Progenitor cell of endocrine pancreas (in vitro differentiated cells): ENCODE results near the gene SNX20. TPM values are rescaled to one million over a fixed set of nuclear protein-coding genes. Genes with fewer than 3 reads are reported as not detected.

ENCODE experiments used
- DNase-seq: peaks from one replicate; pipeline ENCODE4 v3.0.0; 2021; ENCODE audit warnings: low spot score; ENCODE audit not compliant: unreplicated experiment
- H3K27ac Mint-ChIP-seq: 2 replicates; pipeline ENCODE4 v1.8.0; 2021; ENCODE audit warnings: mild to moderate bottlenecking, moderate library complexity, mixed read lengths
- H3K27me3 Mint-ChIP-seq: 2 replicates; pipeline ENCODE4 v1.8.0; 2021; ENCODE audit warnings: mixed read lengths
- H3K36me3 Mint-ChIP-seq: 2 replicates; pipeline ENCODE4 v1.8.0; 2022; ENCODE audit warnings: mixed read lengths; ENCODE audit not compliant: insufficient read depth
- H3K4me1 Mint-ChIP-seq: 2 replicates; pipeline ENCODE4 v1.8.0; 2021; ENCODE audit warnings: low read depth, mixed read lengths
- H3K4me3 Mint-ChIP-seq: 2 replicates; pipeline ENCODE4 v1.8.0; 2021; ENCODE audit warnings: low read depth, mild to moderate bottlenecking, moderate library complexity, mixed read lengths
- H3K9me3 Mint-ChIP-seq: 2 replicates; pipeline ENCODE4 v1.8.0; 2021; ENCODE audit warnings: low read depth, mixed read lengths
- total RNA-seq: library from RNA; stranded (reverse); gene quantifications from 2 replicates; pipeline ENCODE4 v1.2.1, GENCODE V29; 2021
- TF ChIP-seq, protein P1 (sequence below): fragments of 200-600 bp; sonication (generic); IDR thresholded peaks from one replicate; pipeline ENCODE4 v1.5.0; 2021; ENCODE audit warnings: antibody characterized with exemption, mild to moderate bottlenecking; ENCODE audit not compliant: unreplicated experiment

The SNX20 gene
- total RNA-seq, 1 donor from 2014 or later = not detected

DNA sequence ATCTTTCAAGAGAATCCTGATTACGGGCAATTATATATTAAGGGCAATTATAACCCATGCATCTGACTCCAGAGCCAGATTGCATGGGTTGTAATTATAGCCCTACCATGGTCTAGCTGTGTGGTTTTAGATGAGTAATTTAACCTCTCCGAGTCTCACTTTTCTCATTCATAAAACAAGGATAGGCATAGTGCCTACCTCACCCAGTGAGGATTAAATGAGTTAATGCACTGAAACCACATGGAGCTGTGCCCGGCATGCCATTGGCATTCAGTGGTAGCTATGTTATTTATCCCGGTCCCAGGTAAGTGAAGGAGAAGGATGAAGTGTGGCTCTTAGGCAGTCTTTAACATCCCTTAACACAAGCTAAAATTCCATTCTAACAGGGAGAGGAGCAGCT lies 6.3 kb downstream of the SNX20 start:
- no peak overlapping the region for H3K4me3 Mint-ChIP-seq
- DNase-seq = no peak
- H3K27me3 Mint-ChIP-seq = peaks cover 7% of the 10 kb centered on the region
- H3K36me3 Mint-ChIP-seq = peaks cover 2% of the 10 kb centered on the region
- no peak overlapping the region for H3K27ac Mint-ChIP-seq
- no peaks in the 10 kb centered on the region for H3K4me1 Mint-ChIP-seq
- H3K9me3 Mint-ChIP-seq = peaks cover 9% of the 10 kb centered on the region
- TF ChIP-seq, protein P1, sequence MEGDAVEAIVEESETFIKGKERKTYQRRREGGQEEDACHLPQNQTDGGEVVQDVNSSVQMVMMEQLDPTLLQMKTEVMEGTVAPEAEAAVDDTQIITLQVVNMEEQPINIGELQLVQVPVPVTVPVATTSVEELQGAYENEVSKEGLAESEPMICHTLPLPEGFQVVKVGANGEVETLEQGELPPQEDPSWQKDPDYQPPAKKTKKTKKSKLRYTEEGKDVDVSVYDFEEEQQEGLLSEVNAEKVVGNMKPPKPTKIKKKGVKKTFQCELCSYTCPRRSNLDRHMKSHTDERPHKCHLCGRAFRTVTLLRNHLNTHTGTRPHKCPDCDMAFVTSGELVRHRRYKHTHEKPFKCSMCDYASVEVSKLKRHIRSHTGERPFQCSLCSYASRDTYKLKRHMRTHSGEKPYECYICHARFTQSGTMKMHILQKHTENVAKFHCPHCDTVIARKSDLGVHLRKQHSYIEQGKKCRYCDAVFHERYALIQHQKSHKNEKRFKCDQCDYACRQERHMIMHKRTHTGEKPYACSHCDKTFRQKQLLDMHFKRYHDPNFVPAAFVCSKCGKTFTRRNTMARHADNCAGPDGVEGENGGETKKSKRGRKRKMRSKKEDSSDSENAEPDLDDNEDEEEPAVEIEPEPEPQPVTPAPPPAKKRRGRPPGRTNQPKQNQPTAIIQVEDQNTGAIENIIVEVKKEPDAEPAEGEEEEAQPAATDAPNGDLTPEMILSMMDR = no peak

DNA sequence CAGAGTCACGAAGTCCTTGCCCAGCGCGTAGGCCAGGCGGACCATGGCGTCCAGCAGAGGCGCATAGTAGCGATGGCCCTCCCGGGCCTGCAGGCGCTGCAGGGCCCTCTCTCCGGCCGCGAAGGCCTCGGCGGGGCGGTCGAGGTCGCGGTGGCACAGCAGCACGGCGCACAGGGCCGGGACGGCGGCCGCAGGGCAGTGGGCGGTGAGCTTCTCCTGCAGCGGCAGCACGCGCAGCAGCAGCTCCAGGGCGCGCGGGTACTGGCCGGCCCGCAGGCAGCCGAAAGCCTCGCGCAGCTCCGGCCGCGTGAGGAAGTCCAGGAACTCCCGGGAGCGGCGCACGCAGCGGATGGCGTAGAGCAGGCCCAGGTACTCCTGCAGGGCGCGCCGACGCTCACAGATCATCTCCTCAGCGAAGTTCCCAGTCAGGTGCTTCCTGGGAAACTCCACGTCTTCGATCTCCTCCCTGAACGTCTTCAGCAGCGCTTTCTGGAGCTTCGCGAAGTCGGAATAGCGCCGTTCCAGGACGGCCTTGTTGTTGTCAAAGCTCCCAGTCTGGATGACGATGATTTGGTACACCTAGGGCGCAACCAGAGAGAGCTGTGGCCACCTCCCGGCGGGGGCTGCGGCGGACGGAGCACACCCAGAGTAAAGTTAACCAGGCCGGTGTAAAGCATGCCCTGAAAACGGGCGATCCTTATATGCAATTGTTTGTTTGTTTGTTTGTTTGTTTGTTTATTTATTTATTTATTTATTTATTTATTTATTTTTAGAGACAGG lies 7.4 kb downstream of the SNX20 start:
- peaks cover 2% of the 10 kb centered on the region for H3K36me3 Mint-ChIP-seq
- no peak for DNase-seq
- TF ChIP-seq, protein P1 = no peak
- H3K27me3 Mint-ChIP-seq = peaks cover 4% of the 10 kb centered on the region
- H3K27ac Mint-ChIP-seq = no peak overlapping the region
- no peaks in the 10 kb centered on the region for H3K4me1 Mint-ChIP-seq
- H3K4me3 Mint-ChIP-seq = no peak overlapping the region
- H3K9me3 Mint-ChIP-seq = peaks cover 9% of the 10 kb centered on the region

DNA sequence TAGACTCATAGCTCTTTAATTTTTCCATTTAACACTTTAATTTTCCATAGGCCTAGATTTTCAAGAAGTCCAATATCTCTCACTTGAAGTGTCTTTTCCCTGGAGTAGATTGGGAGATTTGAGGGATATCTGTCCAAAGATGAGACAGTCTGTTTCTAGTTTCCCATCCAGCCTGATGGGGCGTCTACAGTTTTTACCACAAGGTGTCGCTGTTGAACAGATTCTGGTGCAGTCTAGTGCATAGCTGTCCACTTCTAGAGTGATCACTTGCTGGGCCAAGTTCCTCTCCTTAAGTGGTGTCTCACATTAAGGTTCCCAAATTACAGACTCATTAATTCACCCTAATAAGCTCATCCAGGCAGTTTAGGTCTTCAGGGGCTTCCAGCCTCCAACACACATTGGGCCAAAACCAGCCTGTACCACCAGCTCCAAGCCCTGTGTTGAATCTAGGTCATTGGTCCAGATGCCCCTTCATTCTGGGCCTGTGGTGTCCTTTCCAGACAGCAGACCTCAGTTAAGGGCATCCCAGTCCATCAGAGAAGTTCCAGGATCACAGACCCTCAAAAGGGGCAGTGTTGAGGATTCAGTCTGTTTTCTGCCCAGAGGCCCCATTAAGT lies 9.4 kb downstream of the SNX20 start:
- TF ChIP-seq, protein P1 = peak; percentile 51
- no peak for DNase-seq
- H3K27me3 Mint-ChIP-seq = peaks cover 4% of the 10 kb centered on the region

DNA sequence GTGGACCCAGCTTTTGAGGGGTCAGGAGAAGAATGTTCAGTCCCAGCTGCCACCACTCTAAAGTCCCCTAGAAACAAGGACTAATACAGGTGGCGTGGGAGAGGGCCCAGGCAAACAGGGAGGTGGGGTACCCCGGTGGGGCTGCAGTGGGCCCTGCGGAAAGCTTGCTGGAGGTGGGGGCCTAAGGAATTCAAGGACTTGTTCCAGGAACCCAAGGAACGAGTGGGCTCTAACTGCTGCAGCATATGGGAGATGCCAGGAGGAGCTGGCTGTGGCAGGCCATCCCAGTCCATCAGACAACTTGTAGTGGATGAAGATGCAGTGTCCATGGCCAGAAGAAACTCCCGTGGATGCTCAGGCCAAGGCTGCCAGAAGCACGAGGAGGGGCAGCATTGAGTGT lies 10.6 kb downstream of the SNX20 start:
- Mint-ChIP-seq H3K27ac (no peak overlapping the region), H3K27me3 (peaks cover 2% of the 10 kb centered on the region), H3K4me1 (peaks cover 5% of the 10 kb centered on the region), H3K36me3 (peaks cover 2% of the 10 kb centered on the region), H3K4me3 (no peak overlapping the region), H3K9me3 (peaks cover 9% of the 10 kb centered on the region)
- TF ChIP-seq, protein P1 = no peak
- no peak for DNase-seq

More for the DNA sequence above, 9.4 kb downstream of the SNX20 start:
- peaks cover 2% of the 10 kb centered on the region for H3K36me3 Mint-ChIP-seq
- H3K4me3 Mint-ChIP-seq = no peak overlapping the region
- H3K9me3 Mint-ChIP-seq = peaks cover 9% of the 10 kb centered on the region
- peaks cover 5% of the 10 kb centered on the region for H3K4me1 Mint-ChIP-seq
- no peak overlapping the region for H3K27ac Mint-ChIP-seq

DNA sequence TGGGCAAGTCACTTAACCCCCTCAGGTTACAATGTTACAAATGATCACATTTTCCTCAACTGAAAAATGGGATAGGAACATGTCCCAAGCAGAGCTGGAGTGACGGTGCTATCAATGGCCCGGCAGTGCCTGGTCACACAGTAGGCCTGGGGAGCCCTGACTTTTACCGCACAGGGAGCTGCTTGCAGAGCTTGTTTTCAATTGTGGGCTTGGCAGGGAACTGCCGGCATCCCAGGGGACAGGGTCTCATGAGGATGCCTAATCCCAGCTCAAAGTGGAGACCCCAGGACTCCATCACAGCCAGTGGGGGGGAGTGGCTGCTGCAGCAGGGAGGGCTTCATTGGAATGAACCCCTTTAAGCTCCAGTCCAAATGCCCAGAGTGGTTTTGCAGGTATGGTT lies 11.4 kb downstream of the SNX20 start:
- H3K9me3 Mint-ChIP-seq = peaks cover 9% of the 10 kb centered on the region
- TF ChIP-seq, protein P1 = no peak
- H3K27ac Mint-ChIP-seq = no peak overlapping the region
- no peak overlapping the region for H3K4me3 Mint-ChIP-seq
- H3K36me3 Mint-ChIP-seq = peaks cover 2% of the 10 kb centered on the region
- no peak for DNase-seq
- peaks cover 5% of the 10 kb centered on the region for H3K4me1 Mint-ChIP-seq
- peaks cover 6% of the 10 kb centered on the region for H3K27me3 Mint-ChIP-seq
